Mesodermal cell (in vitro differentiated cells): ENCODE data around the gene KLHDC9.

Experiments used
- H3K27ac ChIP-seq: 2 replicates; pipeline ENCODE4 v1.7.0; 2013; ENCODE audit warnings: mild to moderate bottlenecking, low read depth, low read length, moderate library complexity; ENCODE audit not compliant: severe bottlenecking
- H3K36me3 ChIP-seq: 2 replicates; pipeline ENCODE4 v1.7.1; 2013; ENCODE audit warnings: mild to moderate bottlenecking, low read length, moderate library complexity; ENCODE audit not compliant: control insufficient read depth, insufficient read depth
- H3K4me1 ChIP-seq: one replicate; pipeline ENCODE4 v1.7.1; 2013; ENCODE audit warnings: mild to moderate bottlenecking, low read length; ENCODE audit not compliant: insufficient read depth, control insufficient read depth, poor library complexity, severe bottlenecking
- H3K4me3 ChIP-seq: 2 replicates; pipeline ENCODE4 v1.7.0; 2013; ENCODE audit warnings: low read length, control low read depth, mild to moderate bottlenecking; ENCODE audit not compliant: insufficient read depth, poor library complexity, severe bottlenecking; ENCODE audit errors: extremely low read depth
- H3K9me3 ChIP-seq: 2 replicates; pipeline ENCODE4 v1.7.1; 2013; ENCODE audit warnings: mild to moderate bottlenecking, low read length, moderate library complexity; ENCODE audit not compliant: control insufficient read depth
- WGBS, 2 experiments: methylation state at CpG; one replicate each; pipeline ENCODE4 v1.1.5; 2013; ENCODE audit warnings: missing lambda C conversion rate in 2 of 2; ENCODE audit not compliant: insufficient coverage in 2 of 2; 5-methylcytosine and 5-hydroxymethylcytosine counted together

Gene KLHDC9

GRCh38 chr1:161117759-161118581 lies 19.8 kb downstream of the KLHDC9 start, which contains the start of the genes NIT1 and PFDN2:
Gene NIT1, plus strand, starts transcription at chr1:161118105. Its CDS starts 72 bp downstream, at chr1:161118177.
Gene PFDN2, minus strand, starts transcription at chr1:161118037. Its CDS starts 11 bp downstream, at chr1:161118026.
- Histone ChIP-seq H3K36me3 (peaks cover 63% of the 10 kb centered on the region), H3K4me1 (peaks cover 22% of the 10 kb centered on the region), H3K4me3 (peak within 1 kb of the TSS; percentile 100), H3K9me3 (no peaks in the 10 kb centered on the region), H3K27ac (peak within 1 kb of the TSS; percentile 93)
- WGBS, 2 experiments, result 0% methylated on average over 44 to 50 of the region's 58 CpGs

GRCh38 chr1:161119092-161119903 lies 21.1 kb downstream of the KLHDC9 start:
- Histone ChIP-seq H3K4me3 (peak overlapping the region; percentile 100), H3K9me3 (no peaks in the 10 kb centered on the region), H3K36me3 (peaks cover 69% of the 10 kb centered on the region), H3K4me1 (peaks cover 22% of the 10 kb centered on the region), H3K27ac (peak overlapping the region; percentile 62)
- 77 to 86% methylated on average over 7 to 10 of the region's 10 CpGs for WGBS, 2 experiments

GRCh38 chr1:161121042-161121650 lies 23.0 kb downstream of the KLHDC9 start:
- no peak overlapping the region for H3K27ac ChIP-seq
- peaks cover 73% of the 10 kb centered on the region for H3K36me3 ChIP-seq

GRCh38 chr1:161121834-161122233 lies 23.7 kb downstream of the KLHDC9 start:
- H3K27ac ChIP-seq, result no peak overlapping the region
- no peaks in the 10 kb centered on the region for H3K9me3 ChIP-seq
- H3K4me1 ChIP-seq, result peaks cover 15% of the 10 kb centered on the region
- 94 to 100% methylated on average over 2 of the region's 4 CpGs for WGBS, 2 experiments
- H3K4me3 ChIP-seq, result no peak overlapping the region
- peaks cover 76% of the 10 kb centered on the region for H3K36me3 ChIP-seq

More at GRCh38 chr1:161121042-161121650, 23.0 kb downstream of the KLHDC9 start:
- H3K9me3 ChIP-seq, result no peaks in the 10 kb centered on the region
- H3K4me1 ChIP-seq, result peaks cover 15% of the 10 kb centered on the region
- 100% methylated on average over 1 of the region's 3 CpGs; no CpG with 5 or more reads in 1 of the 2 experiments for WGBS, 2 experiments
- H3K4me3 ChIP-seq, result no peak overlapping the region

- H3K27ac ChIP-seq, result no peak overlapping the region
- H3K36me3 ChIP-seq, result peaks cover 87% of the 10 kb centered on the region
- no peaks in the 10 kb centered on the region for H3K9me3 ChIP-seq
- H3K4me1 ChIP-seq, result peaks cover 15% of the 10 kb centered on the region
- no peak overlapping the region for H3K4me3 ChIP-seq
- 93 to 100% methylated on average over 3 to 5 of the region's 6 CpGs for WGBS, 2 experiments
Observed at GRCh38 chr1:161122967-161123366, 24.8 kb downstream of the KLHDC9 start.

GRCh38 chr1:161127649-161128048 lies 29.5 kb downstream of the KLHDC9 start:
- 100% methylated on average over 1 of the region's 2 CpGs; no CpG with 5 or more reads in 1 of the 2 experiments for WGBS, 2 experiments
- Histone ChIP-seq H3K27ac (no peak overlapping the region), H3K4me1 (no peaks in the 10 kb centered on the region), H3K36me3 (peaks cover 76% of the 10 kb centered on the region), H3K9me3 (no peaks in the 10 kb centered on the region), H3K4me3 (no peak overlapping the region)

GRCh38 chr1:161128591-161129420 lies 30.6 kb downstream of the KLHDC9 start:
- WGBS, 2 experiments, result 90 to 100% methylated on average over 3 of the region's 4 CpGs
- Histone ChIP-seq H3K27ac (no peak overlapping the region), H3K36me3 (peaks cover 65% of the 10 kb centered on the region), H3K4me3 (no peak overlapping the region), H3K9me3 (no peaks in the 10 kb centered on the region), H3K4me1 (no peaks in the 10 kb centered on the region)

- H3K27ac ChIP-seq, result no peak overlapping the region
- WGBS, 2 experiments, result no CpG with 5 or more reads among the region's 1 CpG
- H3K4me1 ChIP-seq, result no peaks in the 10 kb centered on the region
- H3K9me3 ChIP-seq, result no peaks in the 10 kb centered on the region
- peak overlapping the region; percentile 94 for H3K4me3 ChIP-seq
- H3K36me3 ChIP-seq, result peaks cover 56% of the 10 kb centered on the region
Observed at GRCh38 chr1:161130266-161130665, 32.1 kb downstream of the KLHDC9 start.

- no peaks in the 10 kb centered on the region for H3K4me1 ChIP-seq
- H3K27ac ChIP-seq, result peak overlapping the region; percentile 99
- peak overlapping the region; percentile 94 for H3K4me3 ChIP-seq
- no peaks in the 10 kb centered on the region for H3K9me3 ChIP-seq
- 1% methylated on average over 12 to 20 of the region's 22 CpGs for WGBS, 2 experiments
- H3K36me3 ChIP-seq, result peaks cover 47% of the 10 kb centered on the region
Observed at GRCh38 chr1:161131523-161132409, 33.6 kb downstream of the KLHDC9 start.
